ENCODE data around the gene WDFY2. TPM values are rescaled to one million over a fixed set of nuclear protein-coding genes. Genes with fewer than 3 reads are reported as not detected.

WDFY2 gene
- total RNA-seq, 1 donor: 10.2 TPM

DNA sequence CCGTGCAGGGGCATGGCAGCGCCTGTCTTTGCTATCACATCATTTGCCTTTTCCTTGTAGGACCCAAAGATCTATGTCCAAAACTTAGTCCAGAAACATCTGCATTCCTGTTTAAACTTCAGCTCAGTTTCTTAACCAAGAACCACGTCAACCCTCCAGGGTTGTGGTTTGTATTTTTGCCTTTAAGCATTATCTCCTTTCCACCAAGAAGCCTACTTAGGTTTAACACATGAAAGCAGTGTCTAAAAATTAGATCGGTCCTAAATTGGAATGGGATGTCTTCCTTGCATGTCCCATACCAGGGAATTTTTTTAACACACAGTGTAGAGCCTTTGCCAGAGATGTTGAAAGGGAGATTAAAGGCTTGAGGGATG lies 180.9 kb downstream of the WDFY2 start:
- H3K4me3 ChIP-seq (ENCODE audit: low read depth, low read length): no peak overlapping the region
- peak; percentile 20 for DNase-seq (ENCODE audit: low read depth)
- TF ChIP-seq, protein P1, sequence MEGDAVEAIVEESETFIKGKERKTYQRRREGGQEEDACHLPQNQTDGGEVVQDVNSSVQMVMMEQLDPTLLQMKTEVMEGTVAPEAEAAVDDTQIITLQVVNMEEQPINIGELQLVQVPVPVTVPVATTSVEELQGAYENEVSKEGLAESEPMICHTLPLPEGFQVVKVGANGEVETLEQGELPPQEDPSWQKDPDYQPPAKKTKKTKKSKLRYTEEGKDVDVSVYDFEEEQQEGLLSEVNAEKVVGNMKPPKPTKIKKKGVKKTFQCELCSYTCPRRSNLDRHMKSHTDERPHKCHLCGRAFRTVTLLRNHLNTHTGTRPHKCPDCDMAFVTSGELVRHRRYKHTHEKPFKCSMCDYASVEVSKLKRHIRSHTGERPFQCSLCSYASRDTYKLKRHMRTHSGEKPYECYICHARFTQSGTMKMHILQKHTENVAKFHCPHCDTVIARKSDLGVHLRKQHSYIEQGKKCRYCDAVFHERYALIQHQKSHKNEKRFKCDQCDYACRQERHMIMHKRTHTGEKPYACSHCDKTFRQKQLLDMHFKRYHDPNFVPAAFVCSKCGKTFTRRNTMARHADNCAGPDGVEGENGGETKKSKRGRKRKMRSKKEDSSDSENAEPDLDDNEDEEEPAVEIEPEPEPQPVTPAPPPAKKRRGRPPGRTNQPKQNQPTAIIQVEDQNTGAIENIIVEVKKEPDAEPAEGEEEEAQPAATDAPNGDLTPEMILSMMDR (IDR thresholded peaks at IDR 0.05; ENCODE audit: insufficient read depth, low read length): no peak

DNA sequence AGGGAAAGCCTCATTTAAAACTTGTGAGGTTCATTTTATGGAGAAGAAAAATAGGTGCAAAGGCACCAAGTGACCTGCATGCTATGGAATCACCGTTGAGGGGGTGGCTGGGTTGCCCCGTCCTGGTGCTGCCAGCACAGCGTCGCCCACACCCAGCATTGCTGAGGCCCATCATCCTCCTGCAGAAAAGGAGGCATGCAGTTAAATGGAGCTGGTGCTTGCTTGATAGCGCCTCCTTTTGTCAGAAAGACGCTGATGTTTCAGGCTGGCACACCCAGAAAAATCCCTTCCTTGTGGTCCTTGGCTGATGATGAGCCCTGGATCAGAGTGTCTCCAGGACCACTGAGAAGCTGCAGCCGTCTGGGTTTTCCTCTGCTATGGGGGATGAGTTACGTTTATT lies 182.8 kb downstream of the WDFY2 start:
- DNase-seq (ENCODE audit: low read depth): no peak
- TF ChIP-seq, protein P1 (IDR thresholded peaks at IDR 0.05; ENCODE audit: insufficient read depth, low read length): no peak
- H3K4me3 ChIP-seq (ENCODE audit: low read depth, low read length): no peak overlapping the region

DNA sequence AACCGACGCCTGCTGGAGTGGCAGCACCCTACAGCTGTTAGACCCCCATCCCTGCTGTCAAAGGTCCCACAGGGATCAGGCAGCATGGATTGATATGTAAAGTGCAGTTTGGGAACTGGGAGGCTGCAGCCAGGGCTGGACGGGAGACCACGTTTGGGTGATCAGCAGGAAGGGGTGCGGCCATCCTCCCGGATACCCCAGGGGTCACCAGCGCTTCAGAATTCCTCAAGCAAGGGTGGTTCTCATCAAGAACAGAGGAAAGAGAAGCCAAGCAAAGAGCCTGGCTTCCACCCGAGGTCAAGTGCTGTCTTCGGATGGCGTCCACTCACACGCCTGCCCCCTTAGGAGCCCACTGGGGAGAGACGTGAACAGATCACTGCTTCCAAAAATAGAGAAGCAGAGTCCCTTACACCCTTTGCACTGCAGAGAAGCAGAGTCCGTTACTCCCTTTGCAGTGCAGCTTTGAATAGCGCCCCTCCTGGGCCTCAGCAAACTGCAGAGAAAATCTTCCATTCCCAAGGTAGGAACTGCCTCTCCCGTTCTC lies 184.2 kb downstream of the WDFY2 start:
- no peak overlapping the region for H3K4me3 ChIP-seq (ENCODE audit: low read depth, low read length)
- DNase-seq (ENCODE audit: low read depth): no peak
- TF ChIP-seq, protein P1 (IDR thresholded peaks at IDR 0.05; ENCODE audit: insufficient read depth, low read length): no peak

DNA sequence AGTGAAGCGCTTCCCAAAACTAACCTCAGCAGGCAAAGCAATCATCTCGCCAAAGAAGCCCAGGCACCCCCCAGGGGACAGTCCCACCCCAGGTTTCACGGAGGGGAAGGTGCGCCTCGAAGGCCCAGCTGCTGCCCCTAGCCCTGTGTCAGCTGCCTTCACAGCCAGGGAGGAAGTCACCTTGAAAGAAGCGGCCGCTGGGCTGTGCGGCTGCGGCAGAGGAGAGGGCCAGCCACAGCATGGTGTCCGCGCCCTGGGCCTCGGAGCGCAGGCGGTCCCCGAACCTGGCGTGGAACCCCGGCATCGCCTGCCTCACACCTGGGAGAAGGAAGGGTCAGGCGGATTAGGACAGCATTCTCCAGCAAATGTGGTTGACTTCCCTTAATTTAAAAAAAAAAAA lies 184.7 kb downstream of the WDFY2 start:
- no peak overlapping the region for H3K4me3 ChIP-seq (ENCODE audit: low read depth, low read length)
- DNase-seq (ENCODE audit: low read depth): no peak
- TF ChIP-seq, protein P1 (IDR thresholded peaks at IDR 0.05; ENCODE audit: insufficient read depth, low read length): no peak

DNA sequence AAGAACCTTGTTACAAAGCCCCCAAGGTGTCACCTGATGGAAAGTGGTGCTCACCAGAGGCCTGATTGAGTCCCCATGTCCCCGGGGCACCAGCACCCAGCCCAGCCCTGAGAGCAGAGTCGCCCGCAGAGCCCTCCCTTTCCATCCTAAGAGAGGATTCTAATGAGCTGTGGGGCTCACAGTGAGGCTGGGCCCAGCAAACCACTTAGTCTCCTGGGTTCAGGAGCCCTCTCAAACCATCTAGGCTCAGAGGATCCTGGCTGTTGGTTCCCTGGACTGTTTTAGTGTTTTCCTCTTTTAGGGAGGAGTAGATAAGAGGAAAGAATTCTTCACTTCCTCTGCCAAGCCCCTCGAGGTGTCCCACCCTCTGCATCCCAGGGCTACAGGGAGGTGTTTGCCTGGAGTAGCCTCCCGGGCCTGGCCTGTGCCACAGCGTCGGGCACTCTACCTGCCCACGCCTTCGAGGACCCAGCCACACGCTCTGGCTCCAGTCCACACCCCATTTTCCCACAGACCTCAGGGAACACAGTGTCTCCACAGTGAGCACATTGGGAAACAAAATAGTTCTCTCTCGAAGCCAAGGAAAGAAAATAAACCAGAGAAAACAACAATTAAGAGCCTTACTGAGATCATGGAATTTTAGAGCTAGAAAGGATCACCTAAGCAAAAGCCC lies 185.3 kb downstream of the WDFY2 start:
- TF ChIP-seq, protein P1 (IDR thresholded peaks at IDR 0.05; ENCODE audit: insufficient read depth, low read length): no peak
- no peak overlapping the region for H3K4me3 ChIP-seq (ENCODE audit: low read depth, low read length)
- DNase-seq (ENCODE audit: low read depth): no peak

DNA sequence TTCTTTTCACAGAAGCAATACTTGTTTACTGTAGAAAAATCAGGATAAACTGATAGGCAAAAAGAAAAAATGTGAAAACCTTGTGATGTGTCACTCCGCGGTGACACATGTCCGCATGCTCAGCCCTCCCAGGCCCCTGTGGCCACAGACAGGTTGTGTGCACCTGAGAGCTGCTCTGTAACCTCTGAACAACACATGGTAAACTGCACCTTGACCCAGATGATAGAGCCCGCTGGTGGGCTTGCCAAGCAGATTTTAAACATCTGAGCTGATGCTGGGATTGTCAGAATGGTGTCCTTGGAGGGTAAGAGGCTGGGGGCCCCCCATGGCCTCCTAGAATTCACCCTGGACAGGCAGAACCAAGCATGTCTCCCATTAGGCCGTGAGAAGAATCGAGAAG lies 185.9 kb downstream of the WDFY2 start:
- TF ChIP-seq, protein P1 (IDR thresholded peaks at IDR 0.05; ENCODE audit: insufficient read depth, low read length): no peak
- no peak overlapping the region for H3K4me3 ChIP-seq (ENCODE audit: low read depth, low read length)
- DNase-seq (ENCODE audit: low read depth): no peak

Measured in fibroblast of the aortic adventitia (primary cell).